ENCODE results near the gene KBTBD4. TPM values are rescaled to one million over a fixed set of nuclear protein-coding genes. Genes with fewer than 3 reads are reported as not detected.
"Not testable (repeated sequence)": the region's sequence is repeated elsewhere in the genome, so short reads cannot be mapped to it uniquely, and the experiment has no call there.

KBTBD4 gene
- polyA plus RNA-seq, 1 donor: 27.2 TPM

DNA sequence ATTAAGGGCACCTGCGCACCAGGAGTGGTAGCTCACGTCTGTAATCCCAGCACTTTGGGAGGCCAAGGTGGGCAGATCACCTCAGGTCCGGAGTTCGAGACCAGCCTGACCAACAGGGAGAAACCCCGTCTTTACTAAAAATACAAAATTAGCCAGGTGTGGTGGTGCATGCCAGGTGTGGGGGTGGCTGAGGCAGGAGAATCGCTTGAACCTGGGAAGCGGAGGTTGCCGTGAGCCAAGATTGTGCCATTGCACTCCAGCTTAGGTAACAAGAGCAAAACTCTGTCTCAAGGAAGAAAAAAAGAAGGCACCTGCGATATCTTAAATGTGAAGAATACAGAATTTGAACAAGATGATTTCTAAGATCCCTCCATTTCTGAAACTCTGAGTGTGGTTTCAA, 52.7 kb downstream of the KBTBD4 start:
- DNase-seq: not testable (repeated sequence)

DNA sequence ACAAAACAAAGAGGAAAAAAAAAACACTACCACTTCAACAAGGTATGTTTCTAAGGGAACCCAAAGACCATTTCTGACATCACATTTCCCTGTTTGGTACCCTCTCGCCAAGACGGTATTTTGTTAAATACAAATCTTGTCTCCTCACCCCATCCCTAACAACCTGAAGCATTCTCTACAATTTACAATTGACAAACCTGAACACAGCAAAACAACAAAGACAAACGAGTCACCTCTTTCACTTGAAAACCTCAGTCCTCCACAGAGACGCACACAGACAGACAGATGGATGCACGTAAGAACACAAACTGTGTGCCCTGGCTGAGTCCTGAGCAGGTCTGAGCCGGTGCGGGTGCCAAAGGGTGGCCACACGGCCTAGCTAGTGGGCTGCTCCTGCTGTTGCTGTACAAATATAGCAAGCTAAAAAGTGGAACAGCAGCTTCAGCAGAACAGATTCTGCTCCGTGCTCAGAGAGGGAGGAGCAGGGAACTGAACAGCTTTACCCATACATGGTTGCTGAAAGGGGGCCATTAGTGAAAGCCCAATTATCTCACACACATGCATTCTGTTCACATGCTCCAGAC, 54.4 kb downstream of the KBTBD4 start:
- no peak for DNase-seq

DNA sequence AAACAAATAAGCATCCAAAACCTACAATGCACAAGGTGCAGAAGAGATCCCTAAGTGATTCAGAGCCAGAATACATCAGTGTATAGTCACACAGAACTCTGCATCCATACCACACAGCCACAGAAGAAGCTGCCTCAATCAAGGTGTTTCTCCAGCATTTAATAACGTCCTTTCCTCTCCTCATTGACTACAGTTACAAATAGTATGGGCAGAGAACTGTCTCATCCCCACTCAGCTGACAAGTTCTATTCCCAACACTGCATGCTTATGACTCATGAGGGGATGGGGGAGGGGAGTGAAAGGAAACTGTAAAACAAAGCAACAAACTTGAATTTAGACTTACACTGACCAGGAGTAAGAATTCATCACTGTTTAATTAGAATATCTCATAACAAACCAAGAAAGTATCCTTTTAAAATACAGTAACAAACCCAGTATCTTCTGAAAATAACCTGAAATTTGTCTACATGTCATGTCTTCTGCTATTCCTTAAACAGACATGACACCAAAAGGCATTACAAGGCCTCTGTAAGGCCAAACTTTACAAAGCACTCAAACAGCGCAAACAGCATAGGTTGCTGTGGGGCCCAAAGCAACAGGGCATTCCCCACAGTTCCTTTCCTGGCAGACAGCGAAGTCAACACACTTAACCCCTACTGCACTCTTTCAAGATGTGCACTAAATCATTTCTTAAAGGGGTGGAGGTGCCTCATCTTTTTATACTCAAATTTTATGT, 55.1 kb downstream of the KBTBD4 start:
- DNase-seq: no peak

Other genes starting within 250 kb of the KBTBD4 start
- gene MYBPC3, start 226.3 kb downstream of the KBTBD4 start, polyA plus RNA-seq (ENCODE audit: insufficient read length): 0.13 TPM
- 3.4 TPM for gene SPI1, start 200.4 kb downstream of the KBTBD4 start, polyA plus RNA-seq (ENCODE audit: insufficient read length)
- 39.5 TPM for gene SLC39A13, start 170.4 kb downstream of the KBTBD4 start, polyA plus RNA-seq (ENCODE audit: insufficient read length)
- gene PSMC3, start 152.5 kb downstream of the KBTBD4 start, polyA plus RNA-seq (ENCODE audit: insufficient read length): 164 TPM
- gene RAPSN, start 129.8 kb downstream of the KBTBD4 start, polyA plus RNA-seq (ENCODE audit: insufficient read length): not detected
- gene CELF1, start 25.8 kb downstream of the KBTBD4 start, polyA plus RNA-seq (ENCODE audit: insufficient read length): 136 TPM
- gene PTPMT1, start 13.4 kb downstream of the KBTBD4 start, polyA plus RNA-seq (ENCODE audit: insufficient read length): 44.1 TPM
- 148 TPM for gene NDUFS3, start 104 bp upstream of the KBTBD4 start, polyA plus RNA-seq (ENCODE audit: insufficient read length)
- 0.33 TPM for gene FAM180B, start 7.7 kb upstream of the KBTBD4 start, polyA plus RNA-seq (ENCODE audit: insufficient read length)
- gene C1QTNF4, start 15.4 kb upstream of the KBTBD4 start, polyA plus RNA-seq (ENCODE audit: insufficient read length): 5.8 TPM
- gene MTCH2, start 63.6 kb upstream of the KBTBD4 start, polyA plus RNA-seq (ENCODE audit: insufficient read length): 129 TPM
- gene AGBL2, start 136.4 kb upstream of the KBTBD4 start, polyA plus RNA-seq (ENCODE audit: insufficient read length): 10.7 TPM
- gene FNBP4, start 188.4 kb upstream of the KBTBD4 start, polyA plus RNA-seq (ENCODE audit: insufficient read length): 228 TPM

All from left kidney (tissue), 2 donors.